ENCODE data around the gene UPF2.
"Not testable (repeated sequence)": the region's sequence is repeated elsewhere in the genome, so short reads cannot be mapped to it uniquely, and the experiment has no call there.

The UPF2 gene

GRCh38 chr10:11907914-11908313 is 134.7 kb downstream of the UPF2 start:
- no peak for DNase-seq
- no peak for ATAC-seq

- ATAC-seq (no peak), DNase-seq (no peak)
Measured at GRCh38 chr10:11906714-11907113, 135.9 kb downstream of the UPF2 start.

- ATAC-seq, result no peak
- no peak for DNase-seq
Measured at GRCh38 chr10:11902646-11903045, 140.0 kb downstream of the UPF2 start.

GRCh38 chr10:11901833-11902475 is 140.7 kb downstream of the UPF2 start:
- DNase-seq (no peak), ATAC-seq (no peak)

GRCh38 chr10:11901454-11901832 is 141.2 kb downstream of the UPF2 start:
- no peak for DNase-seq
- ATAC-seq, result no peak

GRCh38 chr10:11901036-11901301 is 141.6 kb downstream of the UPF2 start:
- ATAC-seq (no peak), DNase-seq (no peak)

- no peak for ATAC-seq
- DNase-seq, result no peak
Measured at GRCh38 chr10:11899067-11899876, 143.3 kb downstream of the UPF2 start.

GRCh38 chr10:11898372-11899066 is 144.1 kb downstream of the UPF2 start:
- ATAC-seq, result no peak
- no peak for DNase-seq

GRCh38 chr10:11898033-11898371 is 144.6 kb downstream of the UPF2 start:
- DNase-seq (no peak), ATAC-seq (no peak)

- no peak for DNase-seq
- ATAC-seq, result no peak
Measured at GRCh38 chr10:11896549-11897200, 145.9 kb downstream of the UPF2 start.

GRCh38 chr10:11895598-11895997 is 147.0 kb downstream of the UPF2 start:
- ATAC-seq (no peak), DNase-seq (no peak)

GRCh38 chr10:11895108-11895466 is 147.5 kb downstream of the UPF2 start:
- DNase-seq, result no peak
- ATAC-seq, result no peak

- DNase-seq (no peak), ATAC-seq (no peak)
Measured at GRCh38 chr10:11894381-11895107, 148.1 kb downstream of the UPF2 start.

GRCh38 chr10:11893749-11894278 is 148.8 kb downstream of the UPF2 start:
- no peak for ATAC-seq

GRCh38 chr10:11891776-11892486 is 150.7 kb downstream of the UPF2 start:
- no peak for ATAC-seq
- DNase-seq, result no peak

More at GRCh38 chr10:11893749-11894278, 148.8 kb downstream of the UPF2 start:
- no peak for DNase-seq

GRCh38 chr10:11889263-11889662 is 153.3 kb downstream of the UPF2 start:
- ATAC-seq, DNase-seq: not testable (repeated sequence)

GRCh38 chr10:11887381-11888227 is 155.0 kb downstream of the UPF2 start:
- ATAC-seq, result no peak

GRCh38 chr10:11886851-11887250 is 155.8 kb downstream of the UPF2 start:
- no peak for DNase-seq
- ATAC-seq, result no peak

More at GRCh38 chr10:11887381-11888227, 155.0 kb downstream of the UPF2 start:
- DNase-seq, result no peak

- DNase-seq (no peak), ATAC-seq (no peak)
Measured at GRCh38 chr10:11886138-11886474, 156.5 kb downstream of the UPF2 start.

GRCh38 chr10:11885437-11886137 is 157.0 kb downstream of the UPF2 start:
- DNase-seq, result no peak
- ATAC-seq, result no peak
